EH (cell line): ENCODE measurements around the gene RSAD1.

Experiments
- DNase-seq: peaks from one replicate; pipeline ENCODE4 v3.0.0-alpha.2; 2015; ENCODE audit warnings: low read depth

RSAD1 gene

DNA sequence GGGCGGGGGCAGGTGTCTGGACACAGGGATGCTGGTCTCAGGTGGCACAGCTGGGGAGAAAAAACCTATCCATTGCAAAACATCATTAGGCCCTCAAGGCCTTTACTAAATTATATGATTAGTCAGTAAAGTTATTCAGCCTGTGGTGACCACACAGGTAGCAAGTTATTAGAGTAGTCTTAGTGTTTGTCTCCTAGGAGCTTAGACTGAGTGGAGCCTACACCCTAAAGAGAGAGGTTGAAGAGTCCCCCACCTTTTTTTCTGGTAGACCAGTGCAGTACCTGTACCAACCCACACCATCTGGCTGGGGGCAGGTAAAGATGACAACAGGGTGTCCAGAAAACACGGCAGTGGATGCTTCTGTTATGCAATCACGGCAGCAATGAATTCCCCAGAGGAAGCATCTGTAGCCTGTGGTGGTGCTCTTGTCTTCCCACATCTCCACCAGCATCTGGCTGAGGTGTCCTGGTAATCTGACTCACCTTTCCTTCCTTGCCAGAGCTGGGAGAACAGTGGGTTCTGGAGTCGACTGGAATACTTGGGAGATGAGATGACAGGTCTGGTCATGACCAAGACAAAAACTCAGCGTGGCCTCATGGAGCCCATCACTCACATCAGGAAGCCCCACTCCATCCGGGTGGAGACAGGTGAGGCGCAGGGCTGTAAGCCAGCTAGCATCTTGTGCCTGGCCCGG lies 40.6 kb downstream of the RSAD1 start:
- no peak for DNase-seq

DNA sequence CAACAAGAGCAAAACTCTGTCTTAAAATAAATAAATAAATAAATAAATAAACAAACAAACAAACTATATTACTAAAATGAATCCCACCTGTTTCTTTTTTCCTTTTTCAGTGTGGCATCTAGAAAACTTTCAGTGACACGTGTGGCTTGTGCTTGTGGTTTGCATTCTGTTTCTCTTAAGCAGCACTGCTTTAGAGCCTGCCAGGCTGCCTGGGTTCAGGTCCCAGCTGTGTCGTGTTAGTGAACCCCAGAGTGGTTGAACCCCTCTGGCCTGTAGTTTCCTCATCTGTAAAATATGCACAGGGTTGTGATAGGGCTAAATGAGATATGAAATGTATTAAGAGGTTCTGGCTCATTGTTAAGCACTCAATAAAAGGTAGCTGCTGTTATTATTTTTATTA lies 41.8 kb downstream of the RSAD1 start:
- no peak for DNase-seq

DNA sequence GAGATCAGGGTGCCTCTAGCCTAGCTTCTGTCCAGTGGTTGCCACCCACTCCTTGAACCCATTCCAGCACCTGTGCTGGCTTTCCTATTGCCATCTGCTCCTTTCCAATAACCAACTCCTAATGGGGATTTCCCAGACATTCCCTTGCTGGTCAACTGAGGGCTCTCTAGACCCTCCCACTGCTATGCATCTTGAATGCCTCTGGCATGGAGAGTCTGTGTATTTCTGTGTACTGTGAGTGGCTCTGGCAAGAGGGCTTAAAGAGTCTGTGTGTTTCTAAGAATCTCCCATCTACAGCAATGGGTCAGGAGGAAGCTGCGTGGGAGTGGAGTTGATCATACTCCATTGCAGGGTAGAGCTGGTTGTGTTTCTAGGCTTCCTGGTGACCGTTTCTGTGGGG lies 42.9 kb downstream of the RSAD1 start:
- no peak for DNase-seq

DNA sequence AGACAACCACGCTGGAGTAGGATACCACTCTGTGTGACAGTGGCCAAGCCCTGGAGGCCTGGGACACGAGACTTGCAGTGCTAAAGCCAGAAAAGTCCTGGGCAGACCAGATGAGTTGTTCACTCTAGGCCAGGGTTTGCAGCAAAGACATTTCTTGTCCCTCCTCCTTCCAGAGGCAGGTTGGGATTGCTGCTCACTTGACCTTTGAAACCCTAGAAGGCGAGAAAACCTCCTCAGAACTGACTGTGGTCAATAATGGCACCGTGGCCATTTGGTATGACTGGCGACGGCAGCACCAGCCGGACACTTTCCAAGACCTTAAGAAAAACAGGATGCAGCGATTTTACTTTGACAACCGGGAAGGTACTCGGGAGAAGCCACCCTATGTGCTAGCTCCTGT lies 44.1 kb downstream of the RSAD1 start:
- DNase-seq = no peak

DNA sequence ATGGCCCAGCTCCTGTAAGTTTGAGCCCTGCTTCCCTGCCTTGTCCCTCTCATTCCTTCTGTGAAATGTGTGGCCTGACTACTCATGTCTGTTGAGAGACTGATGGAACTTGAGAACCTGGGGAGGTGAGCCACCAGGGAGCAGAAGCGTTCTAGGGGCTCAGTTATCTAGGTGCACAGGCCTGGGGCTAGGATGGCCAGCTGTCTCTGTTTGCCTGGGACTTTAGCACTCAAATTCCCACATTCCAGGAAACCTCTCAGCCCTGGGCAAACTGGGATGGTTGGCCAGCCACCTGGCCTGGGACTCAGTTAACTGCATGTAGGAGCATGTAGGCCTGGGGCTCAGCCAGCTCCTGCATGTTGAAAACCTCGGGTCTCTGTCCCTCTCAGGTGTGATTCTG lies 44.5 kb downstream of the RSAD1 start:
- DNase-seq = no peak

DNA sequence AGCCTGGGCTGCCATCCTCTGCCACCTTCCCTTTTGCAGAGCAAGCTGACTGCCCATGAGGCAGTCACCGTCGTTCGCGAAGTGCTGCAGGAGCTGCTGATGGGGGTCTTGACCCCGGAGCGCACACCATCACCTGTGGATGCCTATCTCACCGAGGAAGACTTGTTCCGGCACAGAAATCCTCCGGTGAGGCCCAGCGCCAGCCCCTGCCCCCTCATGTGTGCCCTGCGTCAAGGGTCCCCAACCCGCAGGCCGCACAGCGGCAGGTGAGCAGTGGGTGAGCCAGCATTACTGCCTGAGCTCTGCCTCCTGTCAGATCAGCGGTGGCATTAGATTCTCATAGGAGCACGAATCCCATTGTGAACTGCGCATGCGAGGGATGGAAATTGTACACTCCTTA lies 46.2 kb downstream of the RSAD1 start:
- DNase-seq = no peak

DNA sequence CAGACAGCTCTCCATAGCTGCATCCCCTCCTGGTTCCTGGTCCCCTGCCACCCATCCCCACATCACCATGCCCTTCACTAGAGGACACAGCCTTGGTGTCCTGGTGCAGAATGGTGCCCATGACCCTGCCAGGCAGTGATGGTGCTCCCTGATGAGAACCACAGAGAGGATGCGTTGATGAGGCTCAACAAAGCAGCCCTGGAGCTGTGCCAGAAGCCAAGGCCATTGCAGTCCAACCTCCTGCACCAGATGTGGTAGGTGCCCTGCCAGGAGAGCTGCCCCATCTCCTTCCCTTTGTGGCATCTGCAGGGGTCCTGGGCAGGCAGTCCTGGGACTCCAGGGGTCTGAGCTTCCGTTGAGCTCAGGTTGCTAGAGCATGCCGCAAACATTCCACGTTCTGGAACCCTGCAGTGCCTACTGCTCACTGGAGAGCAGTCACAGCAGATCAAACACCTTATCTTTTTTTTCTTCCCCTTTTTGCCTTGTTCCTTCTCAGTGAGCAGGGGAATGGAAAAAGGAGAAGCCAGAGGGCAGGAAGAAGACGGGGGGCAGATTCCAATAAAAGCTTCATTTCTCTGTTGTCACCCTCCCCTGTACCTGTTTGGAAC lies 48.6 kb downstream of the RSAD1 start:
- no peak for DNase-seq

DNA sequence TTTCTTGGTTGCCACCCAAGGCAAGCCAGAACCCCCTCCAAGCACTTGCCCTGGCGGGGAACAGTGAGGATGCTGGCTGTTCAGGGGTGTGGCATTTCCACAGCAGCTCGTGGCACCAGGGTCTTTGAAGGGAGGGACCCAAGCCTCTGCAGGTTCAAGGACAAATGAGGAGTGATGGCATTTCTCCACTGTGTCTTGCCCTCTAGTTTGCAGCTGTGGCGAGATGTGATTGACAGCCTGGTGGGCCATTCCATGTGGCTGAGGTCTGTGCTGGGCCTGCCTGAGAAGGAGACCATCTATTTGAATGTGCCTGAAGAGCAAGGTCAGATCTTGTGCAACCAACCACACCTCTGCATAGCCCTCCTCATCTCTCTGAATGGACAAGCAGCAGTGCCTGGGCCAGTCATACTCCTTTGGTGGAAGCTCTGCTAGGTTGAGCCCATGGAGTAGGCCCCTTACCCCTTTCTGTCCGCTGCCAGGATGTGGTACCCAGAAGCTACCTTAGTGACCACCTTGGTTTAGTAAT lies 49.4 kb downstream of the RSAD1 start:
- no peak for DNase-seq

DNA sequence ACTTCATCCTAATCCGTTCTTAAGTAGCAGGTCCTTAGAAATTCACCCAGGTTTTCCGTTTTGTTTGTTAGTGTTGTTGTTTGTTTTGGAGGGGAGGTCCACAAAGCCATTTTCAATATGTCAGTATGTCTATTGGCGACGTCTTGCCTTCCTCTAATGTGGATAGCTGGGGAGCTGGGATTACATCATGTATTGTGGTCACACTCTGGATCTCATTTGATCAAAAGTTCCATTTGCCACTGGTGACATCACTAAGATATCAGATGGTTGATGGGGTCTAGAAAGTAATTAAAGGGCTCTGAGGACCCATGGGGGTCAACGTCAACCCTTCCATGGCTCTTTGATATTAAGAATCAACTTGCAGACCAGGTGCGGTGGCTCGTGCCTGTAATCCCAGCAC lies 51.2 kb downstream of the RSAD1 start:
- DNase-seq = no peak

DNA sequence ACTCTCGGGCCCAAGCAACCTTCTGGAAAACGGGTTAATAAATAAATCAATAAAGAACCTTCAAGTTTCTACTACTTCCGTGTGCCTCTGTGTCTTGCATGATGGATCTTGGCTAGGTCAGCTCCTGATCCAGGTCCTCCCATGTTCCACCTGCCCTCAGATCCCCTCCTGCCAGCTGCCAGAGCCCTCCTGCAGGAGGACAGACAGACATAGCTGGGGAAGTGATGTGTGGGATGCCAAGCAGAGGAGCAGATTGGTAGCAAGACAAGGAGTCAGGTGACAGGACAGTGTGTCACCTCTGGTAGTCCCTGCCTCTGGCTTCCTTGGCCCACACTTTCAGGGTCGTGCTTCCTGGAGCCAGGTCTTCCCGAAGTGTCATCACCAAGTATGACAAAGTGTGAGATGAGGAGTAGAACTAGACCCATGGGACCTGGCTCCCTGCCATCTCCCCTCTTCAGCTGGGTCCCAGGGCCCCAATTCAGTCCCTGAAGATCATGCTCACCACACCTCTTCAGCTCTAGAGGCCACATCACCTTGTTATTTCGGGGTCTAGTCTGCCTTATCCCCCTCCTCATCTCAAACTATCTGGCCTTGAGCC lies 52.9 kb downstream of the RSAD1 start:
- no peak for DNase-seq

DNA sequence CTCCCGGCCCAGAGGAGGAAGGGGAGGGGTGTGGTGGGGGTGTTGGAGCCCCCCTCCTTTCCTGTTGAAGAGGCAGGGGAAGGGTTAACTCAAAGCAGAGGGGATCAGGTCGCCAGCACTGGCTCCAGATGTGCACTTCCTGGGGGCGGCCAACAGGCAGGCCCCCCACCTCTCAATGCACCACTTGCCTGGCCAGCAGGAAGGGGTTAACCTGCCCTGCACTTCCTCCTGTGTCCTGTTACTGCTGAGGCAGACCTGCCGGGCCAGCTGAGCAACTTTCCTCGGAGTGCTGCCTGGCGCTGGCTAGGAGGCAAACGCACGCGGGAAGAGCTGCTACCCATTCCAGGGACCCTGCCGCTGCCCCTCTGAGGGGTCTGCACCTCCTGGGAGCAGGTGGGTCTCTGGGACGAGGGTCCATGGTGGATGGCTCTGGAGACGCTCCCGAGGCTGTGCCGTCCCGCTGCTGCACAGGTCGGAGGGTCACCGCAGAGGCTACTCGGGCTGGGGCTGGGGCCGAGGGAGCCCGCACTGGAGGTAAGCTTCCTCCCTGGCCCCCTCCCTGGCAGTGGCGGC lies 53.9 kb downstream of the RSAD1 start, which contains the start of gene EPN3:
Gene EPN3, plus strand, starts transcription at position 284 of the 573 bp plus-strand sequence. CDS start 3,822 bp downstream, outside the sequence.
- no peak for DNase-seq

DNA sequence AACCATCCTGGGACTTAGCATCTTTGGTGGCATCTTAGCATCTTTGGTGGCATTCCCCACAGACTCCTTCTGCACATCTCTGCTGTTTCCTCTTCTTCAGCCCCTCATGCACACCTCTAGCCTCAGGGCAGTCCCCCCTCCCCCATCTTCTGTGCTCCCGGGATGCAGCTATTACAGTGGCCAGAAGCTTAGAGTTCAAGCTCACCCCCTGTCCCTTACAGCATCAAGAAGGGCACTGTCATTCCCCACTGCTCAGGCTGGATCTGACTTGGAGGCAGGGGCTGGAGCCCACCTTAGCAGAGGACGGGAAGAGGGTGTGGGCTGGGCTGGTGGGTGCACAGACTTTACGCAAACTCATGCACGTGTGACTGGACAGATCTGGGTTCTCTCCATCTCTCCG lies 54.5 kb downstream of the RSAD1 start:
- DNase-seq = no peak

DNA sequence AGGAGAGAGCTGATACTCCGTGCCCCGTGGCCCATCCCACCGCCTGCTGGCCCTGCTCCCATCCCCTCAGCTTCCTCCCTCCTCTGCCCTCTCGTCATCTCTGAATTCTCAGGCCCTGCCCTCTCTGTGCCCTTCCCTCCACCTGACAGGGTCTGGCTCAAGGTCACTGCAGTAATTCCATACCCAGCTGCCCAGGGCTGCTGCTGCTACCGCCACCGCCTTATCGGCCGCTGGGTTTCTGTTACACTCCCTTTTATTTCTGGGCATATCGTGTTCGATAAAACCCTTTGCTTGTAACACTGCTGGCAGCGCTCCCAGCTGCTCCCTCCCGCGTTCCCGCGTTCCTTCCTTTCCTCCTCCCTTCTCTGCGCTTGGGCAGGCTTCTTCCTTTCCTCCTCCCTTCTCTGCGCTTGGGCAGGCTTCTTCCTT lies 55.1 kb downstream of the RSAD1 start:
- DNase-seq = peak; percentile 61

DNA sequence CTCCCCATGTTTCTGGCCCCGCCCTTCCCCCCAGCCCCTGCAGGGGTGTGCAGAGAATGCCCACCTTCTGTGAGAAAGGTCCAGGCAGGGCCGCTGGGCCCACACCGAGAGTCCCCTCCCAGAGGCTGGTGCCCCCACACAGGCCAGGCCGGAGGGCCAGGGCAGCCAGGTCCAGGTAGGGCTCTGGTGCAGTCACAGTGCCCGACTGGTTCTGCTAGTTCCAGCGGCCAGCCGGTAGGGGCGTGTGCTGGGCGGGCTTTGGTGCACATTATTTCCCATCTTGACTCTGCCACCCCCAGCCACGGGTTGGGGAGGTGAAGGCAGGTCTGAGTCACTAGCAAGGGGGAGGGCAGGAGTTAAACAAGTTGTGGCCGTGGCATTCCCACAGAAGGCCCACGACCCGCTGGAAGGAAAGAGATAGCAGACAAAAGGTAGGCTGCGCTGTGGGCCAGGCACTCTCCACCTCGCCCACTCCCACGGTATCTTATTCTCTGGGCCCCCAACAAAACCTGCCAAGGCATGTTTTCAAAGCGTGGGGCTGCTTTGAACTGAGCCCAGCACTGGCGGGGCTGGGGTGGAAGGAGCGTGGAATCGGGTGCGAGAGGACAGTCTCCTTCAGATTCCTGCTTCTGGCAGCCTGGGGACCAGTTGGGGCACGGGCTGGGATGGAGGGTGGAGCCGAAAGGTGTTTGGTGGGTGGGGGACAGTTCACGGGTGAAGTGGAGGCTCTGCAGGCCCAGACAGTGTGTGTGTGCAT lies 55.7 kb downstream of the RSAD1 start:
- DNase-seq = no peak

DNA sequence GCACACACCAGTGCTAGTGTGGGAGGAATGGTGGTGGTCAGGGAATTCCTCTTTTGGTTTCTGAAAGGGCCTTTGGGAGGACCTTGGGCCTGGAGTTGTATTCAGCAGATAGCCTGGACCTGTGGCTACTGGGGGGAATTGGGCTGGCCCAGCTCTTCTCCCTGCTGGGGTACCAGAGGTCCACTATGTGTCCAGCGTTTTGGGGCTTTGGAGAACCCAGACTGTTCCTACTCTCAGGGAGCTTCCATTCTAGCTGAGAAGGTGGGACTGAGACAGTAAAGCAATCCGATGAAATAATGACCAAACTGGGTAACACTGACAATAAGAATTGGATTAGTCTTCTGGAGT lies 56.3 kb downstream of the RSAD1 start:
- no peak for DNase-seq

DNA sequence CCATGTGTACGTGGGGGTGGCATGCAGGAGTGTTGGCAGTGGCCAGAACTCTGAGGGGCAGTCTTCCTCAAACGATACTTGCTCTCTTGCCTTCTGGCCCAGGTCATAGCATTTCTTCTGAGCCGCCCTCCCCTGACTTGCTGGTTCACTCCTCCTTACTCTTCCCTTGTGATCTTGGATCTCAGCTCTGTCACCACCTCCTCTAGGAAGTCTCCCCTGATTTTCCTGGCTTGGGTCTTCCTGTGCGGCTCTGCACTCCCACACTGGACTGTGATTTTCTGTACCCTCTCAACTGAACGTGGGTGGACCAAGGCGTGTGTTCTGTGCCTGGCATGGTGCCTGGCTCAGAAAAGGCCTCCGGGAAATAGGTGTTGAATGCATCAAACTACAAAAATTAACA lies 56.7 kb downstream of the RSAD1 start:
- DNase-seq = no peak
